ENCODE measurements around the gene C1orf35.

The C1orf35 gene

GRCh38 chr1:228141226-228142044 is 38.3 kb upstream of the C1orf35 start:
- TF ChIP-seq REST (IDR thresholded peaks at IDR 0.05; ENCODE audit: insufficient replicate concordance, low read depth) (no peak), POLR2AphosphoS5 (IDR thresholded peaks at IDR 0.05; ENCODE audit: low read depth) (no peak), SPI1 (IDR thresholded peaks at IDR 0.05; ENCODE audit: borderline replicate concordance, low read depth) (no peak), CTCF (IDR thresholded peaks at IDR 0.05; ENCODE audit: insufficient read depth, low read length) (no peak), GABPA (IDR thresholded peaks at IDR 0.05; ENCODE audit: low read depth) (no peak)
- no peaks in the 10 kb centered on the region for H3K27me3 ChIP-seq (ENCODE audit: insufficient read depth, poor library complexity, severe bottlenecking)
- H3K4me3 ChIP-seq (replicated peaks; ENCODE audit: insufficient read depth, low read length), result peak overlapping the region; percentile 97
- no peak for DNase-seq (ENCODE audit: low read depth in 1 of 2, low spot score in 1 of 2)
- H3K27ac ChIP-seq (replicated peaks), result no peak overlapping the region

GRCh38 chr1:228140724-228141225 is 37.6 kb upstream of the C1orf35 start:
- H3K4me3 ChIP-seq (replicated peaks; ENCODE audit: insufficient read depth, low read length), result peak overlapping the region; percentile 97
- H3K27ac ChIP-seq (replicated peaks), result peak overlapping the region; percentile 78
- H3K27me3 ChIP-seq (ENCODE audit: insufficient read depth, poor library complexity, severe bottlenecking), result no peaks in the 10 kb centered on the region
- DNase-seq (ENCODE audit: low read depth in 1 of 2, low spot score in 1 of 2), result no peak
- TF ChIP-seq GABPA (IDR thresholded peaks at IDR 0.05; ENCODE audit: low read depth), result no peak
- no peak for TF ChIP-seq REST (IDR thresholded peaks at IDR 0.05; ENCODE audit: insufficient replicate concordance, low read depth)
- TF ChIP-seq POLR2AphosphoS5 (IDR thresholded peaks at IDR 0.05; ENCODE audit: low read depth), result no peak
- TF ChIP-seq SPI1 (IDR thresholded peaks at IDR 0.05; ENCODE audit: borderline replicate concordance, low read depth), result no peak
- no peak for TF ChIP-seq CTCF (IDR thresholded peaks at IDR 0.05; ENCODE audit: insufficient read depth, low read length)

GRCh38 chr1:228139931-228140723 is 37.0 kb upstream of the C1orf35 start, which contains the start of gene GUK1:
GUK1 (plus strand) TSS chr1:228140279; CDS start chr1:228140303, 24 bp downstream.
- DNase-seq (ENCODE audit: low read depth in 1 of 2, low spot score in 1 of 2), result peak; percentile 100
- 0 out of 2 replicates have a peak, but pooled peaks have one; percentile 37 for TF ChIP-seq GABPA (IDR thresholded peaks at IDR 0.05; ENCODE audit: low read depth)
- no peak for TF ChIP-seq CTCF (IDR thresholded peaks at IDR 0.05; ENCODE audit: insufficient read depth, low read length)
- TF ChIP-seq SPI1 (IDR thresholded peaks at IDR 0.05; ENCODE audit: borderline replicate concordance, low read depth), result peak; percentile 1; the same call in 1 of the 2 replicates
- peak within 1 kb of the TSS; percentile 78 for H3K27ac ChIP-seq (replicated peaks)
- peak within 1 kb of the TSS; percentile 97 for H3K4me3 ChIP-seq (replicated peaks; ENCODE audit: insufficient read depth, low read length)
- no peaks in the 10 kb centered on the region for H3K27me3 ChIP-seq (ENCODE audit: insufficient read depth, poor library complexity, severe bottlenecking)
